NCI-H2171 treated with DMSO at 0.1 percent for 48 hours (cell line): ENCODE data around the gene DNAJB13.

Experiments used
- DNase-seq: peaks from one replicate; lab custom pipeline; 2025; lab: John Stamatoyannopoulos, UW

Gene DNAJB13

DNA sequence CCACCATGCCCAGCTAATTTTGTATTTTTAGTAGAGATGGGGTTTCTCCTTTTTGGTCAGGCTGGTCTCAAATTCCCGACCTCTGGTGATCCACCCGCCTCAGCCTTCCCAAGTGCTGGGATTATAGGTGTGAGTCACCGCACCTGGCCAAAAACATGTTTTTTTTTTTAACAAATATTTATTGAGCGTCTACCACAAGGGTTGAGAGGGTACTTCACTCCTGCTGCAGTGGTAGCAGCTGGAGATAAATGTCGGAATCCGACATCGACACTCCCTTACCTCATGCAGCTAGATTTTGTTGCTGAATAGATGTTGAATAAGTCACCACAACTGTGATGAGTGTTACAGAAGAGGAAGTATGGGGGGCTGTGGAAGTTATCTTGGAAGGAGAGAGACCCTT is 971 bp downstream of the DNAJB13 start:
- DNase-seq = no peak

DNA sequence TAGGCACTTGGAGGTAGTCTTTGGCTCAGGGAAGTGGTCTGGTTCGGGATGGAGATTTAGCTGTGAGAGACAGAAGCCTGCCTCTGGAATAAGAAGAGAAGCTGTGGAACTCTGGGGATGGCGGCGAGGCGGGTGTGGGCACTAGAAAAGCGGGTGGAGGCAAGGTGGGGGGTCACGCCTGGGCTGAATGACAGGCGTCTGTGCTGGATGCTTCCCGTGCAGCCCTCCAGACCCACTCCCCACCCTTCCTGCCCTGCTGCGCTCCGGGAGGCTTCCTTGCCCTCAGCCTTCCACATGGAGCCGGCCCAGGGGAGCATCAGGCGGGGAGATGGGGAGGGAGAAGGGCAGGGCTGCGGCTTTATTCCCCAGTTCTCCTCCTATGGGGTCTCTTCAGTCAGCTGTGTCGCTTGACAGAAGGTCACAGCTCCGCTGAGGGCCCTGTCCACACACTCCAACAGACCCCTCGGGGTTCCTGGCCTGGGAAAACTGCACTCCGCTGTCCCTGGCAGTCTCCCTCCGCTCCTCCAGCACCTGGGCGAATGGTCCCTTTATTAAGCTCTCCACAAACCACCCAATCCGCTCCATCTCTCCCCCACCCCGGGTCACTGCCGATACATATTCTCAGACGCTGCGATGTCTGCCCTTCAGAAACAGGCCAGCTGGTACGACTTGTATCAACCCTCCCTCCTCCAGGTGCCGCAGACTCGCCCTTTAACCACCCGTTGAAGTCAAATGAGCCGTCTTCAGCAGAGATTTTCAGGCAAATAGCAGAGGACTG is 6.2 kb downstream of the DNAJB13 start:
- no peak for DNase-seq

DNA sequence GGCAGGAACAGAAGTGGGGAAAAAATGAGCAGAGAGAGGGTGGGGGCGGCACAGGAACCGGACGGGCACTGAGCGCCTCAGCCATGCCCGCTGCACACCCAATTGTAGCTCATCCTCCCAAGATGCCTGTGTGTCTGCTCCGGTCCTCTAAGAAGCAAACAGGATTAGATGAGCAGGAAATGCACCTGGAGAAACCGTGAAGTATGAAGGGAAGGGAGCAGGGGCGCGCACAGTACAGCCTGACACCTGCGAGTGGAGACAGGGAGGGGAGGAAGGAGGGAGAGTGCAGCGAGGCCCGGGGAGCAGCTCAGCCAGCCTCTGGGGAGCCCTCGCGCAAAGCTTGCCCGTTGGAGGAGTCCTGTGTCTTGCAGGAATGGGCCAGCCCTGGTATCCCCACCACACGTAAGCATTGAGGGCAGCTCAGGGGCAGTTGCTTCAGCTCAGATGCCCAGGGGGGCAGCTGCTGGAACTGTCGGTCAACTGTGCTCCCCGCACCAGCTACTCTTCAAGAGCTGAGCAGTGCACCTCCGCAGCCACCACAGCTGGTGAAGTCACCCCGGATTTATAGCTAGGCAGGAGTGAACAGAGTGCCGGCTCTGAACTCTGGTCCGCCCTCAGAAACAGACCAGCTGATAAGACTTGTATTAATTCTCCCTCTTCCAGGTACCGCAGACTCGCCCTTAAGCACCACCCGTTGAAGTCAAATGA is 7.0 kb downstream of the DNAJB13 start:
- DNase-seq = no peak

DNA sequence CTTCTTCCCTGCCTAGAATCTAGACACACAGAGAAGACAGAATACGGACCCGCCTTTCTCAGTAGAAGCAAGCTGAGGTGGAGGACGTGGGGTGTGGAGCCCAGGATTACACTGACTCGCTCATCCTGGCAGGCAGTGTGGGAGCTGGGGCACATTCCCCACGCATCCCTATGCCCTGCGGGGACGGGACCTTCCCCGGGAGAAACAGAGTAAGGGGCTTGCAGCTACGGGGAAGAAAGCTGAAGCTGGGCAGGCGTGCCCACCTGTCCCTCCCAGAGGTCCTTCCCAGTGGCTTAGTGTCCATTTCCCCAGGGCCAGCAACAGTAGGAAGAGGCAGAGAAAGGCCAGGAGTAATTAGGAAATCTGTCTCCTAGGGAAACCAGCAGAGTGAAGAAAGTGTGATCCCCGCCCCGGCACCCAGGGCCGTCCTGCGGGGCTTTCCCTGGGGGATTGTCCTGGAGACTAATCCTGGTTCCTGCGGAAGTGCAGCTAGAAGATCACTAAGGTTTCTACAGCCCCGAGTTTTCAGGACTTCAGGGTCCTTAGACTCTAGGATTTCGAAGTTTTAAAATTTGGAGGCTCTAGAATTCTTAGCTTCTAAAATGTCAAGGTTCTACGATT is 7.8 kb downstream of the DNAJB13 start:
- DNase-seq = no peak

DNA sequence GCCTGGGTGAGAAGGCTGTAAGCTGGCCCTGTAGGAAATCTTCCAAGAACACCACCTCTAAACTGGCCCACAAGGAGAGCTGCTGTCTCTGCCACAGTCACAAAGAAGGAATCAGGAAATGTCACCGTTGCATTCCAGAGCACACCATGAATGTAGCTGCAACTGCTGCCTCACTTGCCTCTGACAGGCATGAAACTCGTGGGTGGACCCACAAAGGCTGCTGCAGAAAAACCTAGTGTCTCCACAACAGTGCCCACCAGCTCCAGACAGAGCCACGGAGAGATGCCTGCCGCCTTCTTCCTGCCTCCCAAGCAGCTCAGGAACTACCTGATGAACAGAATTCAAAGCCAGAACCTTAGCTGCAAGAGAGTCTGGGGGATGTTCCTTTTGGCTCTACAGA is 10.5 kb downstream of the DNAJB13 start:
- DNase-seq = no peak

DNA sequence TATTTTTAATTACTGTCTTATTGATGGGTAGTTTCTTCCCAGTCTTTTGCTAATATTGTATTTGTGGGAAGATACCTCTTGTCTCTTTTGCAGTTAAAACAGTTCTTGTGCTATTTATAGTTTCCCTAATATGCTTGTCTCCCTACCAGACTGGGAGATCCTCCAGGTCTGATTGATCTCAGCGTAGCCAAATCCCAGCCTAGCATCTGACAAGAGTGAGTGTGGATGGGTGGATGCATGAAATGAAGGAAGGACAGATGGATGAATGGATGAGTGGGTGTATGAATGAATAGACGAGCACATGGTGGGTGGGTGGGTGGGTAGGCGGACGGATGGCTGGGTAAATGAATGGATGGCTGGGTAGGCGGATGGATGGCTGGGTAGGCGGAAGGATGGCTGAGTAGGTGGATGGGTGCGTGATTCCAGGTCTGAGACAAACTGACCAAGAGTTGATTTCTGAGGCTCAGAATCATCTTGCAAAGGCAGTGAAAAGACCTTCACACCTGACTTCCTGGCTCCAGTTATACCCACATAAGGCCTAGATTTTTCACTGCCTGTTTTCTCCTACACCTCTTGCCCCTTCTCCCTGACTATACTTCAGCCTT is 11.4 kb downstream of the DNAJB13 start:
- DNase-seq = no peak

DNA sequence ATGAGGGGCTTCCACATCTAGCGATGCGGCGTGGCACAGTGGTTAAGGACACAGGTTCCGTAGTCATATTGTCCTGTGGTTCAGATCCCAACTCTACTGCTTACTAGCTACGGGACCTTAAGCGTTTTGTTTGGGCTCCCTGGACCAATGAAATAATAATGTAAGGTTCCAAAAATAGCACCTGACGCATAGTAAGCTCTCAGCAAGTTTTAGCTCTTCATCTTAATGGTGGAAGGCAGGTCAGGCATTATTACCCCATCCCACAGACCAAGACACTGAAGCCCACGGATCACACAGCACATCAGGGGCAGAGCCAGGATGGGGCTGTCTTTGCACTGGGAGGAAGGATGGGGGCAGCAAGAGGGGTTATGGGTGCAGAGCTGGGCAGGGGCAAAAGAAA is 13.0 kb downstream of the DNAJB13 start:
- no peak for DNase-seq

DNA sequence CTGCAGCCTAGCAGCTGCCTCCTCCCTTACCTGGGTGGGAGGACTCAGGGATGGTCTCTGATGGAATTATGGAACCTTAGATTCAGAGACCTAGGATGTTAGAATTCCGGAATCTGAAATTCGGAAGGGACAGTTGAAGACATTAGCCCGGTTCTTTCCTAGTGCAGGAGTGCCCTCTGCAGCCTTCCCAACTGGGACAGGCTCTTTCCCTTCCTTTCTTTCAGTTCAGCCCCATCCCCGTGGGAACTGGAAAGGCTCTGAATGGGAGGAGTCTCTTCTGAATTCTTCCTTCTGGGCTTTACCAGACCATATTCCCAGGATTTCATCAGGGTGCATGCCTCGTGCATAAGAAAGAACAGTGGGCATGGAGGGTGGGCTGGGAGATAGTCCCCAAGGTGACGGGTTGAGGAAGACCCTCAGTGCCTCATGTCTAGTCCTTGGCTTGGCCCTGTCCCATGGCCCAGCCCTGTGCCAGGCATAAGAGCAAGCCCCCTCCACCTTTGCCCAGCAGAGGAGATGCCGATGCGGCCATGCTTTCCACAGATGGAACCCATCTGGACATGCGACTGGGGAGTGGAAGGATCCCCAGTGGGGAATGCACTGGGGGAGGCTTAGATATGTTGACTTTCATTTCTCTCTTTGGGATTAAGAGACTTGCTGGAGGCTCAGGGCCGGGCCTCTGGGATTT is 14.4 kb downstream of the DNAJB13 start:
- no peak for DNase-seq

DNA sequence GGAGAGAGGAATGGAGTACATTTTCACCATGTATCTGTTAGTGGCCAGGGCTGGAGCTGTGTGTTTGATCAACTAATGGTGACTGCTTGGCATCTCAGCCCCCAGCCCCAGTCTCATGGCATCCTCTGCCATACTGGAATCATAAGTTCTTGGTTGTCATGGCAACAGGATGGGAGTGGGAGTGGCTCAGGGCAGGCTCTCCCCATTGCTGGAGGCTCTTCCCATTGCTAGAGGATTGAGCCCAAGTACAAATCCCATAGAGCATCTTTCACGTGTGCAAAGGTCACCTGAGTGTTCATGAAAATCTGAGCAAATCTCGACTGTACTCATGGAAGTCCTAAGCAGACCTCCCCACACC is 14.9 kb downstream of the DNAJB13 start:
- no peak for DNase-seq

DNA sequence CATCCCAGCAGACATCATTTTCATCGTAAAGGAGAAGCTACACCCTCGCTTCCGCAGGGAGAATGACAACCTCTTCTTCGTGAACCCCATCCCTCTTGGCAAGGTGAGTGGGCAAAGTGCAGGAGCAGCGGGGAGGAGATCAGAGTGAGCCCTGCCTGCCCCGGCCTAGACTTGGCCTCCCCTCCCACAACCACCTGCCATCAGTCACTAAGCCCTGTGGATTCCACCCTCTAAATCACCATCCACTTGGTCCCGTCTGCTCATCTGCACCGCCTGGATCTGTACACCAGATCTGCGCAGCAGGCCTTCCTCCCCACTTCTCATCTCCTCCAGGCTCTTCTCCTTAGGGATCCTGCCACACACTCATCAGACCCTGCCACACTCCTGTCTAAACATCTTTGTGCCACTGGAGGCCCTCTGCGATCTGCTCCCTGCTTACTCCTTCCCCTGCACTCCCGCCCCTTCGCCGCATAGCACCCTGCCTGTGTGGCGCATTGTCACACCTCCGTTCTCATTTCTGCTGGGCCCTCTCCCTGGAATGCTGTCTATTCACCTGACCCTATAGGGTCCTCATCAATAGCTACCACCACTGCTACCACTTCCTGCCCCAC is 17.6 kb downstream of the DNAJB13 start:
- no peak for DNase-seq

DNA sequence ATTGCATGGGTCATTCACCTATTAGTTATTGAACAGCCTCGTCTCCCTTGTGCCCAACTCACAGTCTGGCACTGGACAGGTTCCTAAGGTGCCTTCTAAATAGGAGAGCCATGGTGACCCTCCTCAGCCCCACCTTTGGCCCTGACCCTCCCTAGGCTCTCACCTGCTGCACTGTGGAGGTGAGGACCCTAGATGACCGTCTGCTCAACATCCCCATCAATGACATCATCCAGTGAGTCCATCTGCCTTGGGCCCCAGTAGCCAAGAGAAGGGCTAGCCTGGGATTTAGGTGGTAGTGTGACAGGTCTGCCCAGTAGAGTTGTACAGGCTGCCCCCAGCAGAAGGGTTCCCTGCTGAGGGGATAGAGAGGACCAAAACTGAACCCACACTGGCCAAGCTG is 18.3 kb downstream of the DNAJB13 start:
- DNase-seq = no peak

DNA sequence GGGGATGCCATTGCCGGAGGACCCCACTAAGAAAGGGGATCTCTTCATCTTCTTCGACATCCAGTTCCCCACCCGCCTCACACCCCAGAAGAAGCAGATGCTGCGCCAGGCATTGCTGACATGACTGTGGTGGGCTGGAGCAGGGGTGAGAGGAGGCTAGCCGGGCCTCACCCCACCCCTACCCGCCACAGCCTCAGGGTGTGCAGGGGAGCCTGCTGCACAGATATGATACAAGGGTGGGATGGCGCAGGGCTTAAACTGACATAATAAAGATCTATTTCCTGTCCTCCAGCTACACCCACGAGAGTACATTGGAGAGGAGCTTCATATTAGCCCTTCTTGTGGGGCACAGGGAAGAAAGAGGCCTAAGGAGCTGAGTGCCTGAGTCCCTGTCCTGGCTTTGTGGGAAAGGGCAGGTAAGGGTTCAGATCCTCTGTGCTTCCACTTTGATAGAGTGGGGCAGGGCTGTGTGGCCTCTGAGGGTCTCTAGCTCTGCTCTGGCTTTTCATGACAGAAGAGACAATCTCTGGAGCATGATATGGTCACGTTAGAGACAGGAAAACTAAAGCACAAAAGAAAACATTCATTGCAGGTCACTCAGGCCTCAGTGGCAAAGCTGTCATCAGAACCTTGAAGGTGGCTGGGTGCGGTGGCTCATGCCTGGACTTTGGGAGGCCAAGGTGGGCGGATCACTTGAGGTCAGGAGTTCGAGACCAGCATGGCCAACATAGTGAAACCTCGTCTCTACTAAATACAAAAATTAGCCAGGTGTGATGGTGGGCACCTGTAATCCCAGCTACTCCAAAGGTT is 19.4 kb downstream of the DNAJB13 start:
- DNase-seq = no peak

DNA sequence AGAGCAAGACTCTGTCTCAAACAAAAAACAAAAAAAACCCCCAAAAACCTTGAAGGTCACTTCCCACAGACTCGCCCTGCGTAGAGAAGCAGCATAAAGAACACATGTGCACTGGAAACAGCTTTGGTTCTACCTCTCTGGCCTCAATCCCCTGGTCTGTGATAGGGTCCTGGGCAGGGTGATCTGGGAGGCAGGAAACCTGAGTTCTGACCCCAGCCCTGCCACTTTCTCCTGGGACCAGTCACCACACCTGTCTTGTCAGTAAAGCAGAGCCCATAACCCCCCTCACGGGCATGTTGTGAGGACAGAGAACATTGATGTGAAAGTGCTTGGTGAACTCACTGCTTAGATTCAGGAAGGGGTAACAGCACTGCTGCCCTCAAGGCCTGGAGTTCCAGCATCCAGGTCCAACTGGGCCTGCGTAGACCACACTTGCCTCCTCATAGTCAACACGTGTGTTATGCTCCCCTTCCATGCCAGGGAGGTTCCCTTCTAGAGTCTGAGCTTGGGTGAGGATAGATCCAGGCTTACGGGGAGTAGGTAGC is 20.4 kb downstream of the DNAJB13 start:
- no peak for DNase-seq

DNA sequence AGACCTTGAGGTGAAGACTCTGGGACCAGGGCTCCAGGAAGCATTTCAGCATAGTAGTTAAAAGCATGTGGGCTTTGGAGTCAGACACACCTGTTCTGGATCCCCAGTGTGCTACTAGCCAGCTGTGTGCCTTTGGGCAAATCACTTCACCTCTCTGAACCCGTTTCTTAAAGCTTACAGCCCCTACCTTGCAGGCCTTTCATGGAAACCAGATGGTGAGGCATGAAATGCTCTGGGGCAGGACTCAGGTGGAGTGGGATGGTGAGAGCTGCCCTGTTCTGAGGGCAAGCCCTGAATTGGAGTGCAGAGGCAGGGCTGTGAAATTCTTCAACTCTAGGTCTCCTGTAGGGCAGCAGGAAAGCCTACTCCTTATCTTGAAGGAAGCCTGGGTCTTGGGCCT is 21.4 kb downstream of the DNAJB13 start:
- no peak for DNase-seq

DNA sequence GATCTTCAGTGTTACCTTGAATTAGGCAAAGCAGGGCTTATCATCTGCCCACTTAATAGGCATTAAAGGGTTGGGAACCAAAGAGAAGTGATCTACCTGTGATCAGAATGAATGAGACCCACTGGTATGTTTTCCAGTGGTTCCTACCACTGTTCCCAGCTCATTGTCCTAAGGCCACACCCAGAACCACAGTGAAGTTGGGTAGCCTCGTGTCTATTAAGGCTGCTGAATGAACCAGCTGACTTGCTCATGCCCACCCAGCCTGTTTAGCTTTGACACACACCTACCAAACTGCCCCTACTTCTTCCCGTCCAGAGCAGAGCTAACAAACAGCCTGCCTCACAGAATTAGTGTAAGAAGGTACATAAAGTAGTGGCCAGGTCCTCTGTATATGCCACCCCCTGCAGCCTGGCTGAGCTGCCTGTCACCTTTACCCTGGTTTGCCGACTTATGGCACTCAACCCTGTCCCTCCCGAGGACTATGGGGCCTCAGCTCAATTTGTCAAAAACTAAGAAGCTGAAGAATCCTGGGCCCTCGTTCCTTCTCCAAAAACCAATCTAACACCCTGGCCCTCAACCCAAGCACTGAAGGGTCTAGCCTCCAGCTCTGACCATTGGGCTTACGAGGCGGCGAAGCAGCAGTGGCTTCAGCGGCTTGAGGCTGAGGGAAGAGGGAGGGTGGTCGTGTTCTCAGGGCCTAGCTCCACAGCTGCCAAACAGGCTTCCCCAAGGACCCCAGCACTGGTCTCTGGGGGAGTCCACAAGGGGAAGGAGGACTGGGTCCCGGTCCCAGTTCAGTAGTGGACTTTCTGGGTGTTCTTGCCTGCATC is 22.0 kb downstream of the DNAJB13 start:
- DNase-seq = no peak

DNA sequence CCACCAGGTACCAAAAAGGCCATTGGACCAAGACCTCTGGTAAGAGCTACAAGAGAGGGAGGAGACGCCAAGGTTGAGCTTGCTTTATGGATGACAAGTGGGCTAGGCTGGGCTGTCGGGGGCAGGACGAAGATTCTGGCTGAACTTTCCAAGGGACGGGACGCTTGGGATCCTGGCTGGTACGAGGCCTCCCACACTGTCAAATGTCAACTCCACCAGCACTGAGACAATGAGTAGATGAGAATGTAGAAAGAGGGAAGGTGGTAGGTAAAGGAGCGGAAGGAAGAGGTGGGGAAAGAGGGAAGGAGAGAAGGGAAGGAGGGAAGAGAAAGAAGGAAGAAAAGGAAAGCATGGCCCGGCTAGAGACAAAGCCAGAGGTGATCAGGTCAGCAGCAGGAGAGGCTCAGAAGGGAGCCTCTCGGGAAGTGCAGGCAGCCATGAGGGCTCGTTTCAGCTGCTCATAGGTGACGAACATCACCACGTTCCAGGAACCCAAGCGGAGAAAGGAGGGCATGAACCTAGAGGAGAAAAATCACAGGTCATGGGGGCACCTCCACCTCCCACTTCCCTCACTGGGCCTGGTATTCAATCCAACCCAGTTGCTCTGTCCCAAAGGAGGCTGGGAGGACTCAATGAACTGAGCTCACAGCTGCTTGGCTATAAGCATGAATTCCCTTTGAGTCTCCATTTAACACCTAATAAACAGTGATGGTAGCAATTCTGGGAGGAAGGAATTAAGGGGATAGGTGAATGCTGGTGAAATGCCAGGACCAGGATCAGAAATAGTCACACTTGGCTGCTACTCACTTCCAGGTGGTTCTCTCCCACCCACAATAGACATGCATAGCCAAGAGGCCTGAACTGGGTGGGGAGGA is 24.0 kb downstream of the DNAJB13 start:
- no peak for DNase-seq

DNA sequence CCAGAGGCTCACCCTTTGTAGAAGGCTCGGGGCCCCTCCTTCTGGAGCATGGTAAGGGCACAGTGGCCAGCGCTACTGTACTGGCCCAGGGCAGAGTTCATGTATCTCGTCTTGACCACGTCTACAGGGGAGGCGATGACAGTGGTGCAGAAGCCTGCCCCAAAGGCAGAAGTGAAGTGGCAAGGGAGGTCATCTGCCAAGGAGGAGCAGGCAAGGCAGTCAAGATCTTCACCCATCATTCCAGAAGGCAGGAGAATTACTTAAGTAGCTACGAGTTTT is 24.6 kb downstream of the DNAJB13 start:
- no peak for DNase-seq

DNA sequence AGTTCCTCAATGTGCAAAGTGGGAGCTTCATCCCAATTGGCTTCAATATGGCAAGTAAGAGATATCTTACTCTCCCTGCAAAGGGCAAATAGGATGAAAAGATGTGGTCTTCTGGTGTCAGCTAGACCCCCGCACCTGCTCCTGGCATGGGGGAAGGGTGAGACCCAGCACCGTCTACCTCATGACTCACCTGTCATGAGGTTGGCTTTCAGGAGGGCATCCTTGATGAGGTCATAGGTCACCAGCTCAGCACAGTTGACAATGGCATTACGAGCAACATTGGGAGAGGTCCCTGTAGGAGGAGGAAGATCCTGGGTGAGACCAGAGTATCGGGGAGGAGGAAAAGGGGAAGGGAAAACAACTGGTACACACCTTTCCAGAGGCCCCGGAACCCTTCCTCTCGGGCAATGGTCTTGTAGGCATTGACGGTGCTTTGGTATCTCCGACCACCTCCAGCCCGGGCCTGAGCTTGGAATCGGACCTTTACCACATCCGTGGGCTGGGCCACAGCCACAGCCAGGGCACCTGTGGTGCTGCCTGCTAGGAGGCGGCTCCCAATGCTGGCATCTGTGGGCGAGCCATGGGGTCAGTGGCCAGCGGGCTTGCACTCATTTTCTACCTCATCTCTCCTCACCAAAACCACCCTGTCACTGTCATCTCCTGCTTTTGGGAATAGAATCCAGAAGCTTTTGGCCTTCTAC is 25.8 kb downstream of the DNAJB13 start:
- no peak for DNase-seq
